Posterior cingulate gyrus (tissue), 11 donors: Measurements from ENCODE around the gene PSMD5.

ENCODE experiments used
- DNase-seq, 10 donors: peaks; one replicate each; pipeline versions ENCODE4 v3.0.0 to v3.0.0-alpha.2; 2020 to 2021; ENCODE audit warnings: mixed read lengths in 3 of 10
- intact Hi-C: fragments of 100-400 bp; cut with DNase I; formaldehyde crosslinking; loops from one replicate; pipeline ENCODE4 v1.15.1; 2023

The PSMD5 gene

DNA sequence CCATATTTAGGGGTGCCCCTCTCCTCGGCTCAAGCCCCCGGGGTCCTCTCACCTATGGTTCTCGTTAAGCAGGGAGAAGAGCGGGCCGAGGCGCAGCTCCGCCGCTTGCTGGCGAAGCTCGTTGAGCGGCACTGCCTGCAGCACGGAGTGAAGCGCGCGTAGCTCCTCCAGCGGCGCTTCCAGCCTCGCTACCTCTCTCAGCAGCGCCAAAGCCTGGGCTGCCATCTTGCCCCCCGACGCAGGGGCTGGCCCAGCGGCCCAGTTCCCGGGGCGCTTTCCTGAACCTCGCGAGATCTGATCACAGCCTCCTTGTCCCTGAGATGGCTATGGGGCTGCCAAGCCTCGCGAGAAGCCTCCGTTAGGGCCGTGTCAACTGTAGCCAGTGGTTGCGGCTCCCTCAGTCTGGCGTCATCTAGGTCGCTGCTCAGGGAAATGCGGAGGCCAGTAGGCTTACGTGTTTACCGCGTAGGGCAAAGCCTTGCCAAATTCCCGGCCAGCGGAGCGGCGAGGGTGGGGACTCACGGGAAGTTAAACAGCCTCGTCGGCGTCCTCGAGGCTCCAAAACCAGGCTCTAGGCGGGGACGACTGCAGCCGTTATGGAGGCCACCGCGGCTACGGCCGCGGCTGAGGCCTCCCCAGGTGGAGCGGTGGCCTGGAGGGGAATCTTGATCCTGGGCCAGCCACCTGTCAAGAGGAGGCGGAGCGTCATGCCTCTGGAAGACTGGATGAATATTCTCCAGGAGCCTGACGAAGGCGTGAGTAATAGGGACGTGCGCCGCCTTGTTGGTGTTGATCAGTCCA, at the start of gene PSMD5:
Gene PSMD5 (minus strand): TSS at position 238 of the 801 bp plus-strand sequence. CDS start 13 bp downstream, at position 225.
- intact Hi-C loops: loop anchor here (5.0 kb wide), 2 partner anchors 34 to 51 kb away; partner anchors contain the start of genes FBXW2 and PHF19
- peak; percentile 83 to 99 (median 95) for DNase-seq

DNA sequence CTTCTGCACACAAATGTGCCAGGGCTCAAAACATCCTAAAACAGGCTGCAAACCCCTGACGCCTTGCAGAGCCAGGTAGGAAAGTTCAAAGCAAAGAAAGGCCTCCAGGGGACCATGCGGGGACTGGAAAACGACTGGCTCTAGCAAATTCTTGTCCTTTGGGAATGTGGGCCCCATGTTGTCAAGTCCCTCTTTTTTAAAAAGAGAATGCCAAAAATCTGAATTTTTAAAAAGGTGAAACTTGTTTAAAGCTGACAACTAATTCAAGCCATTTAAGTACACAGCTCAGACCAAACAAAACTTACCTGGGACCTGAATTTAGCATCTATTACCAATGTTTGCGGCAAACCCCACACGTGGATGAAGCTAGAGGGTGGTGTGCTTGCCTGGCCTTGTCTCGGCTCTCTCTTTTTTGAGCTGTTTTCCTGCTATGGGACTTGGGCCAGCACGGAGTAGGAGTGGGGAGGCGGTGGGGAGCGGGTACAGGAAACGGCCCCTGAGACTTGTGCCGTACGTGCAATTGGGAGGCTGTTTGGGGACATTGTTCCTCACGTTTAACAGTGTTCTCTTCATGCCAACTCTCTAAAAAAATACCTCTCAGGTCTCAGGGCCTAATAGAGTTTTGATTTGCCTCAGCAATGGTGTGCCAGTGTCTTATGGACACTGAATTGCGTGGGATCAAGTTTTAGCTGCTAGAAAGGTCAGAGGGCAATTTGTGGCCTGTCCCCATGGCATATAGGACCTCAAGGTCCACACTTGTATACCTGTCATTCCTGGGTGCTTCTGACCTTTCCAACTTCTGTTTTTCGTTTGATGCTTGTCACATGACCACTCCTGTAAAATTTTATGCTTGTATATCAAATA, 49.4 kb upstream of the PSMD5 start:
- DNase-seq: no peak
- intact Hi-C loops: no loop called here

DNA sequence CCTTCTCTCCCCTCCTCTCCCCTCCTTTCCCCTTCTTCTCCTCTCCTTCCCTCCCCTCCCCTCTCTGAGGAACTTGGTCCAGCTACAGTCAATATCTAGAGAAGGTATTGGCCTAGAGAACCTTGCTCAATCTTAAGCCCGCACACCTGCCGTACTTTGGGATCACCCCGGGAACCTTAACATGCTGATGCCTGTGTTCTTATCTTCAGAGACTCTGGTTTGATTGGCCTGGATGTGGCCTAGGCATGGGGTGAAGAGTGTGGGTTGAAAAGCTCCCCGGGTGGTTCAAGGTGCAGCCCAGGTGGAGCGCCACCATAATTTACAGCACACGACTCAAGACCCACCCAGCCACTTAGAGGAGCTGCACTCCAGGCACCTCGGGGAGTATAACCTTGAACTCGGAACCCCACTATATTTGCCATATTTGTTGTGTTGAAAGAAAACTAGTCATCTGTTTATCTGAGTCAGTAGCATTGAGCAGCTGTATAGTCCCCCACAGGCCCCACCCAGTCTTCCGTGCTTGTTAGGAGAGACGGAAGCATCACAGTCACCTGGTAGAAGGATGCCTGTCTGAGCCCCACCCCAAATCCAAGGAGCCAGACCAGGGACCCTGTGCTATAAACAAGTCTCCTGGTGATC, 48.6 kb upstream of the PSMD5 start:
- no peak for DNase-seq
- intact Hi-C loops: no loop called here

DNA sequence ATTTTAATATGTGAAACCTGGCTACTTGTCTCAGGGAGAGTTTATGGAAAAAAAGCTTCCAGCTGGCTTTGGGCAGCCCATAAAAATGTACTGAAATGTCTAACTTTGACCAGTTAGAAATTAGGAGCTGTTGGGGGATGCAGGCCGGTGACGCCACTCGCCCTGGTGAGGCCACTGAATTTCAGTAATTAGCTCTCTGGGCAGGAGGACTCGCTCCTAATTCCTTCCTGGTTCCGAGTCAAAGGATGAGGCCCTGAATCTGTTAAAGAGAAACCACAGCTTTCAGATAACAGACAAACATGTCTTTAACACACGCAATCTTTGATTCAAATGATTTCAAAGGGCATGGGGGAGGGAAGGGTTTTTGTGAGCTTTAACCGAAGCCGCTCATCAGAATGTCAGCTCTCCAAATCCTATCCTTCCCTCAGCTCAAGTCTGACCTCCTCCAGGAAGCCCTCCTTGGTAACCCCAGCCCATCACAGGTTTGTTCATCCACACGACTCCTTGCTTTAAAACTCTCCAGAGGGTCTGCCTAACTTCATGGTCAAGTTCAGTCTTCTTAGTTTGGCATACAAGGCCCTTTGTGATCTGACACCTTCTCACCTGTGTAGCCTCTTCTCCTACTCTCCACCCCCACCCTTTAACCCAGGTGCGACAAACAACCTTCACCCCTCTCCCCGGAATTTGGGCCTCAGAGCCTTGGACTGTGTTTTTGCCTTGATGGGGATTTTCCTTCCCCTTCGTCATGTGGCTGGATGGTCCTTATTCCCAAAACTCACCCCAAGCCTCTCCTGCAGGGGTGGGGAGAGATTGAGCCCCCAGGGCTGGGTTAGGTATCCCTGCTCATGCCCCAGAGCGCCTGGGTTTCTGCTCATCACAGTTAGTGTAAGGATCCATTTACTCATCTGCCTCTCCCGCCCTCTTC, 47.9 kb upstream of the PSMD5 start:
- intact Hi-C loops: no loop called here
- DNase-seq: no peak

DNA sequence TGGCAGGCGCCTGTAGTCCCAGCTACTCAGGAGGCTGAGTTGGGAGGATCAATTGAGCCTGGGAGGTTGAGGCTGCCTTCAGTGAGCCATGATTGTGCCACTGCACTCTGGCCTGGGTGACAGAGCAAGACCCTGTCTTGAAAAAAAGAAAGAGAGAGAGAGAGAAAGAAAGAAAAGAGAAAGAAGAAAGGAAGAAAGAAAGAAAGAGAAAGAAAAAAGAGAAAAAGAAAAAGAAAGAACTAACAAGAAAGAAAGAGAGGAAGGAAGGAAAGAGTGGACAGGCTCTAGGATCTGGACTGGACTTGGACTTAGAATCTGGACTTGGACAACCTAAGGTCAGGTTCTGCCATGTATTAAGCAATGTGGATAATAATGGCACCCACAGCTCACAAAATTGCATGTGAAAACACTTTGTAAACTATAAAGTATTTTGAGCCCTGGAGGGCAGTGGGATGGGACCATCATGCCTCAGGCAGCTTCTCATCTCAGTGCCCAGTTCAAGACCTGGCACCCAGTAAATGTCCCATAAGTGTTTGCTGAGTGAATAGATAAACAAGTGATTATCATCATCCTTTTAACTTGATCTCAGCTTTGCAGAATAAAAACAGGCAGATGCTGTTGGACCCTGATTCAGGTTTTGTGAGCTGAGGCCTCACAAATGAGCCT, 47.0 kb upstream of the PSMD5 start:
- no peak for DNase-seq
- intact Hi-C loops: no loop called here

DNA sequence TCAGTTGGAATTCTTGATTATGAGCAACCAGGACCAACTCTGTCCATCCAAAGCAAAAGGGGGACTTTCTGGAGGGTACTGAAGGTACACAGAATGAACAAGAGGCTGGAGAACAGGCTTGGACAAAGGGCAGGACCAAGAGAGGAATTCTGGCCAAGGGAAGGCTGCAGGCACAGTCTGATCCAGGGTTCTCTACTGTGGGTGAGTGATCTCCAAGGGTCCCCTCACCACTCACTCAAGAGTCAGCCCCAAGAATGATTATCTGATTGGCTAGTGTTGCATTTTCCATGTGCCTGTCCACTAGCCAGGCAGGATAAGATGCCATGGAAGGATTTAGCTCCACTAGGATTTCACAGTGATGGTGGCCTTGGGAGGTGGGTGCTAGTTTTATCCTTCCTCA, 45.9 kb upstream of the PSMD5 start:
- intact Hi-C loops: no loop called here

DNA sequence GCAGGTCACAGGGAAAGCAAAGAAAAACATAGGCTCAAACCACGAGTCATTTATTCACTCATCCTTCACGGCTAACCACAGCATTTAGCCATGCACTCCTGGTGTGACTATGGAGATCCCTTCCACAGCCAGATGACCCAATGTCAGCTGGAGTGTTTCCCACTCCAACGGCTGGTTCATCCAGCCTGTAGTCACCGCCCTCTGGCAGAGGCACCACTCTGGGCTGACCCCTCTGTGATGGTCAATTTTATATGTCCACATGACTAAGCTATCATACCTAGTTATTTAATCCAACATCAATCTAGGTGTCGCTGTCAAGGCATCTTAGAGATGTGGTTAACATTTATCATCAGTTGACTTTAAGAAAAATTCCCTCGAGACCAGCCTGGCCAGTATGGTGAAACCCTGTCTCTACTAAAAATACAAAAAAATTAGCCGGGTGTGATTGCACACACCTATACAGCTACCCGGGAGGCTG, 43.8 kb upstream of the PSMD5 start:
- no peak for DNase-seq
- intact Hi-C loops: no loop called here

More for the DNA sequence above, 45.9 kb upstream of the PSMD5 start:
- DNase-seq: no peak

DNA sequence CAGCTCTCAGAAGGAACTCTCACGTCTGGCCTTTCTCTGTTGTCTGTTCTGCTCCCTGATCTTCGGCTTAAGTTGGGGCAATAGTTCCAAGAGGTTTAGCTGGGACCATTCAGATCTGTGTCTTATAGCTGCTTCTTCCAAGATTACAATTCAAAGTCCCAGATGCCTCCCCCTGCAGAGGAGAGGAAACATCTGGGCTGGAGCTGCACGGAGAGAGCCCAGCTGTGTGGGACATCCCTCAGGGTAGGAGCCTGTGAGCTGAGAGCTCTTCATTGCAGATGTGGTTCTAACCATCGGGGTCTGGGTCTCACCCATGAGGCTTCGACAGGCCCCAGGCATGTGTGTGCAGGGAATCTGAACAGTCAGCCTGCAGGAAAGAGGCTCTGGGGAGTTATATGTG, 43.2 kb upstream of the PSMD5 start:
- intact Hi-C loops: no loop called here
- no peak for DNase-seq

DNA sequence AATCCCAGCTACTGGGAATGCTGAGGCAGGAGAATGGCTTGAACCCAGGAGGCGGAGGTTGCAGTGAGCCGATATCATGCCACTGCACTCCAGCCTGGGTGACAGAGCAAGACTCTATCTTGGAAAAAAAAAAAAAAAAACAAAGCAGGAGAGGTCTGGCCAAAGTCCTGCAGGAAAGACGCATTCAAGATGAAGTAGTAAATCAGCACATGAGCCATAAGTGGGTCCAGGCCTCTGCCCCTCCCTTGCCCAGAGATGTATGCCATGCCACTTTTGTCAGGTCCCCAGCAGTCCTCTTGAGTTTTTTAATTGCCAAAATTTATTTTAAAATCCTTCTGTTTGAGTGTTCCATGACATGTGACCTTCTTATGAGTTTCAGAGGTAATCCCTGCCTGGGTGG, 42.7 kb upstream of the PSMD5 start:
- DNase-seq: no peak
- intact Hi-C loops: no loop called here

DNA sequence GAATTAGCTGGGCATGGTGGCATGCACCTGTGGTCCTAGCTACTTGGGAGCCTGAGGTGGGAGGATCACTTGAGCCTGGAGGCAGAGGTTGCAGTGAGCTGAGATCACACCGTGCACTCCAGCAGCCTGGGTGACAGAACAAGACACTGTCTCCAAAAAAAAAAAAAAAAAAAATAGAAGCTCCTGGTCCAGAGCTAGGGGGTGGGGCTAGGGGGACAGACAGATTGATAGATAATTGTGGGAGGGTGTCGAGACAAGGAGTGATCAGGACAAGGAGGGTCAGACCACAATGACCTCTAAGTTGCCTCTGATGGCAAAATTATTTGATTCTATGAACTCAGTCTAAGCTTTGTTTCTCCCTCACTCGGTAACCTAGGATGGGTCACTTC, 40.9 kb upstream of the PSMD5 start:
- intact Hi-C loops: no loop called here

DNA sequence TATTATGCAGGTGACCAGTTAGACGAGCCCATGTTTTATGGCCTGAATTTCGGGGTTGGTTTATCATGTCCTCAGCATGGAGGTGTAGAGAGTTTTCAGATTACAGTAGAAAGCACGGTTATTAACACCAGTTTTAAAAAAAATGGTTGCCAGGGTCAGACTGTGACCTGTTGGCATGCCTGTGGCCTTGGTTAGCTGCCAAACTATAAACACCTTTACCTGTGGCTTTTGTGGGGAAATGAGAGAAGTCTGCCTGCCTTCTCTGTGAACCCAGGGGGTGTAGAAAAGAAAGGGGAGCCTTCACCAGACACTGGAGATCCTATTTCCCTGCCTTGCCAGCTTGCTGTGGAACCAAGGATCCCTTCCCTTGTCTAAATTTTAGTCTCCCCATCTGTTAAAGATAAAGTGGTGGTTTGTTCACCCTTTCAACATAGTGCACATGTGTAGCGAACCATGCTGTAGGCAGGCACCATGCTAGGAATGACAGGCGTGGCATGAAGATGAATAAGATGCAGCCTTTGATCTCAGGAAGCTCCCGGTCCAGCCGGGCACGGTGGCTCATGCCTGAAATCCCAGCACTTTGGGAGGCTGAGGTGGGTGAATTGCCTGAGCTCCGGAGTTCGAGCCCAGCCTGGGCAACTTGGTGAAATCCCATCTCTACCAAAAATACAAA, 40.3 kb upstream of the PSMD5 start:
- intact Hi-C loops: no loop called here

More for the DNA sequence above, 40.9 kb upstream of the PSMD5 start:
- DNase-seq: no peak

DNA sequence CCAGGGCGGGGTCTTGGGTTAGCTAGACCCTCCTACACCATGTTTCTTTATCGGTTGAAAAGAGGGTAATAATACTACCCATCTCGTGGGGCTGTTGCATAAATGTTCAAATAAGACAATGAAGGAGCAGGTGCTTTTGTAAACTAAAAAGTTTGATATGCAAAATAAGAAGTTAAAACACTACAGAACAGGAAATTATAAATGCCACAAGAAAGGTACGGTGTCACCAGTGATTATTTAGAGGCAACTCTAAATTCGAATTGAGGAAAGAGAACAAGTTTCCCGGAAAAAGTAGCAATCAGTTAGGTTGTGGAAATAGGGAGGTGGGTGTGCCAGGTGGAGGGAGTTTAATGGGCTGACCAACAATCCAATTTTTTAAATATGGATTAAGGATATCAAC, 36.7 kb upstream of the PSMD5 start:
- intact Hi-C loops: loop anchor here (5.0 to 10.0 kb wide), 2 partner anchors 37 to 195 kb away; partner anchors contain the start of genes CNTRL and PSMD5
- DNase-seq: no peak

More for the DNA sequence above, 40.3 kb upstream of the PSMD5 start:
- DNase-seq: no peak

DNA sequence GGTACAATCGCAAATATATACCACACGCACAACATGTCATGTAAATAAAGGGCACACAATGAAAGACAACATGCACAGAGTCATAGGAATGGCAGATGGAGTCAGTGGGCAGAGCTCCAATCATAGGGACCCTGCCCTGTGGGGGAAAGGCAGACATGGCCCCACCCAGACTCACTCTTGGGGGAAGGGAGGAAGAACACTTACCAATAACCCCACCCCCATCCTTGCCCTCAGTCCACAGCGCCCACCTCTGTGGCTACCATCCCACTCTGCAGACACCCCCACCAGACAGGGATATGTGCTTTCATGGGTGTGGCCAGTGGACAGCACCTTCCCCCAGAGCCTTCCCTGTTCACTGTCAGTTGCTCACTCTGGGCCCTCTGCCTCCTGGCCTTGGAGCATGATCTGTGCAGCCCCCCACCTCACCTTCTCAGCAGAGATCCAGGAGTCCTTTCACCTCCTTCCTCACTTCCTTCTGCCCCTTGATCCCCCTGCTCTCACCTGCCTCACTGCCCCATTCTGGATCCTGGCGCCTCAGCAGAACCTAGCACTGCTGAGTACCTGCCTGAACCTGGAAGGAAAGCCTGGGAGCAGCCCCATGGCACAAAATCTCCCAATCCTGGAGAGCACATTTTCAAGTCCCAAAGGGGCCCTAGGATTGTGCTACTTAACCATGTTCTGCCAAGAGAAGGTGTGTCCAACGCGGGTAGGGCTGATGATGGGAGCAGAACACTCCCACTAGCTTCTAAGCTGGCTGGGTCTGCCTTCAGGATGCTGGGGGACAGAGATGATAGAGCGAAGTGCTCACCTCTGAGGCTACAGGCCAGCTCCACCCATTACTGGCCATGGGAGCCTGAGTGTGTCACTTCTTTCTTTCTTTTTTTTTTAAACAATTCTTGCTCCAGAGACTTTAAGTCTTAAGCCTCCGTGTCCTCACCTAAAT, 35.7 kb upstream of the PSMD5 start:
- intact Hi-C loops: loop anchor here (5.0 to 10.0 kb wide), 2 partner anchors 36 to 196 kb away; partner anchors contain the start of genes CNTRL and PSMD5

DNA sequence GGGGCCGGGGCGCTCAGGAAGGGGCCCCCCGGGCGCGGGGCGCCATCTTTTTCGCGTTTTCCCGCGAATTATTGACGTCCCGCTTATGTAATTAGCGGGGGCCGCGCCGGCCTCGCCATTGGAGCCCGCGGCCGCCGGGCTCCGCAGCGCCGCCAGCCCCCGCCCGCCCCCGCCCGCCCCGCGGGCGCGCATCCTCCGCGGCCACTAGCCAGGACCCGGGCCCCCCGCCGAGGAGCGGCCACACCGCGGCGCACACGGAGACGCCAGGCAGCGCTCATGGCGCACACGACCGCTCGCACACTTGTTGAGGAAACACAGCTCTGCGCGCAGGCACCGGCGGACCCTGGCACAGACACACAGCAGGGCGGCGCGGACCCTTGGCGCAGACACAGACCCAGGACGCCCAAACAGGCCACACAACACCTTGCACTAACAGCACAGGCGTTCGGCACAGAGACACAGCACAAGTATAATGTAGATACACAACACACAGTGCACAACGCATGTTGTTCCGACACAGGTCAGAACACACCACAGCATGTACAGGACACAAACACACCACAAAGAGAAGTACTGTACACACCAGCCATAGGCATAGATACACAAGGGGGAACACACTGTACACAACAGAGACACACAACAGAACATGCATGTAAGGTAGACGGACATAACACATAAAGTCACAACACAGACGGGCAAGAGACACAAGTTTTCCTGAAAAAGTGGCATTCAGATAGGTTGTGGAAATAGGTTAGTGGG, 34.7 kb upstream of the PSMD5 start:
- intact Hi-C loops: loop anchor here (2.0 to 10.0 kb wide), 3 partner anchors 35 to 197 kb away; partner anchors contain the start of genes CNTRL and PSMD5
- DNase-seq: peak; percentile 51 to 95 (median 72)

More for the DNA sequence above, 35.7 kb upstream of the PSMD5 start:
- peak in 1 of 10 donors; percentile 43 for DNase-seq

DNA sequence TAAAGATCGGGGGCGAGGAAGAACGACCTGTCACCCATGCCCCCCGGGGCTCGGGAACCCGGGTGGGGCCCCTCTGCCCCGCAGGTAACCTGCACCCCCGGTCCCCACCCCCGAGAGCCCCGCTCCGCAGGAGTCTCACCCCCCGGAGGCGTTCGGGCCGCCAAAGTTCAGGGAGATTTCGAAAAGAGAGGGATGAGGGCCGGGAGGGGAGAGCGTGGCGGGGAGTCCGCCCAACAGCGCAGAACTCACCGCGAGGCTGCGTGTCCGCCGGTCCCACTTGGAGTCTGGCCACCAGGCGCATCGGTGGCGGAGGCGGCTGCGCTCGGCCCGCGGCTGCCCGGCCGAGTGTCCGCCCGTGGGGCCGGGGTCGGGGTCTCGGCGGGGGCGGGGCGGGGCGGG, 34.1 kb upstream of the PSMD5 start, which contains the start of gene PHF19:
Gene PHF19 (minus strand): TSS at position 347 of the 399 bp plus-strand sequence. CDS start 2,447 bp downstream, outside the sequence.
- intact Hi-C loops: loop anchor here (2.0 to 10.0 kb wide), 3 partner anchors 35 to 198 kb away; partner anchors contain the start of genes CNTRL and PSMD5
- peak in 2 of 10 donors; percentile 19 to 81 for DNase-seq
